Brain microvascular endothelial cell (primary cell): ENCODE results near the gene PIPOX.

Experiments used
- DNase-seq: peaks from one replicate; pipeline ENCODE4 v3.0.0-alpha.2; 2020
- H3K27ac ChIP-seq: fragments of 250-450 bp; sonication (Bioruptor Pico); 2 replicates; pipeline ENCODE4 v1.5.1; 2020; ENCODE audit warnings: mild to moderate bottlenecking, moderate library complexity
- H3K27me3 ChIP-seq: fragments of 250-450 bp; sonication (Bioruptor Pico); replicated peaks from 2 replicates; pipeline ENCODE4 v1.5.1; 2020; ENCODE audit warnings: mild to moderate bottlenecking
- H3K36me3 ChIP-seq: fragments of 250-450 bp; sonication (Bioruptor Pico); replicated peaks from 2 replicates; pipeline ENCODE4 v1.5.1; 2020; ENCODE audit warnings: mild to moderate bottlenecking
- H3K4me3 ChIP-seq: 2 replicates; pipeline ENCODE4 v1.5.1; 2011; ENCODE audit warnings: low read depth, mild to moderate bottlenecking, control low read depth, low read length, moderate library complexity
- CTCF ChIP-seq: IDR thresholded peaks from 2 replicates; pipeline ENCODE4 v1.5.1; 2011; ENCODE audit warnings: low read depth, mild to moderate bottlenecking, moderate library complexity, low read length, control low read depth, inconsistent platforms; ENCODE audit errors: missing control alignments
- in situ Hi-C: cut with HindIII; loops from 2 replicates; pipeline ENCODE4 v1.10.0; 2017; ENCODE audit warnings: low sequenced_read_pairs, low pct_ligation_motif_present

The PIPOX gene

GRCh38 chr17:29051194-29051593 is 8.3 kb downstream of the PIPOX start:
- Histone ChIP-seq H3K27ac (no peak overlapping the region), H3K27me3 (peaks cover 13% of the 10 kb centered on the region), H3K36me3 (no peaks in the 10 kb centered on the region), H3K4me3 (no peak overlapping the region)
- in situ Hi-C loops, result no loop called here
- DNase-seq, result no peak
- TF ChIP-seq CTCF, result no peak

- Histone ChIP-seq H3K4me3 (no peak overlapping the region), H3K27ac (no peak overlapping the region), H3K36me3 (no peaks in the 10 kb centered on the region), H3K27me3 (peaks cover 11% of the 10 kb centered on the region)
- in situ Hi-C loops, result no loop called here
- TF ChIP-seq CTCF, result no peak
- no peak for DNase-seq
Measured at GRCh38 chr17:29051731-29052130, 8.8 kb downstream of the PIPOX start.

- H3K27ac ChIP-seq, result no peak overlapping the region
- H3K36me3 ChIP-seq, result no peaks in the 10 kb centered on the region
- no peak for DNase-seq
- peaks cover 5% of the 10 kb centered on the region for H3K27me3 ChIP-seq
- H3K4me3 ChIP-seq, result no peak overlapping the region
- no peak for TF ChIP-seq CTCF
- in situ Hi-C loops, result no loop called here
Measured at GRCh38 chr17:29054835-29055234, 11.9 kb downstream of the PIPOX start.

DNA sequence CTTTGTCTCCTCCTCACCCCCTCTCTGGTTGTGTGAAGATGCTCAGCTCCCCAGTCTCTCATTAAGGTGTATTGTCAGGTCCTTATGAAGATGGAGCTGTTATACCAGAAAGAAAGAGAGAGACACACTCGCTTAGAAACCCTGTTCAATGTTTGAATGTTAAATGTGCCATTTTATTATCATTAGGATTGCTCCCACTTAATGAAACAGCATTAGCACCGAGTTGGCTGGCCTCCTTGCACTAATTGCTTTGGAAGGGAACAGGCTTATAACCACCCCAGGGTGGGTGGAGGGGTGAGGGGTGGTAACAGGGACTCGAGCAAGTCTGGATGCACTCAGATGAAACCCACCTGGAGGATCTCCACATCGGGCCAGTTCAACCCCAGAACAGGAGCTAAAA is 14.4 kb downstream of the PIPOX start:
- Histone ChIP-seq H3K27me3 (peaks cover 4% of the 10 kb centered on the region), H3K4me3 (no peak overlapping the region), H3K27ac (no peak overlapping the region), H3K36me3 (no peaks in the 10 kb centered on the region)
- in situ Hi-C loops, result no loop called here
- no peak for TF ChIP-seq CTCF
- DNase-seq, result no peak

DNA sequence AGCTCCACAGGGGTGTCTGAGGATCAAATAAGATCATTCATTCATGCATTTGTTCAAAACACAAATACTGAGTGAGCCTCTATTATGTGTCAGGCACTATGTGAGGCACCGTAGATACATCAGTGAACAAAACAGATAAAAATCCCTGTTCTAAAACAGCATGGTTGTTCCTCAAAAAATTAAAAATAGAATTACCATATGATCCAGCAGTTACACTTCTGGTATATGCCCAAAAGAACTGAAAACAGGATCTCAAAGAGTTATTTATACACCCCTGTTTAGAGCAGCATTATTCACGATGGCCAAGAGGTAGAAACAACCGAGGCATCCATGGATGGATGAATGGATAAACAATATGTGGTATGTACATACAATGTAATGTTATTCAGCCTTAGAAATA is 15.4 kb downstream of the PIPOX start:
- no peak for DNase-seq
- H3K36me3 ChIP-seq, result no peaks in the 10 kb centered on the region
- TF ChIP-seq CTCF, result no peak
- H3K27ac ChIP-seq, result no peak overlapping the region
- H3K4me3 ChIP-seq, result no peak overlapping the region
- peaks cover 4% of the 10 kb centered on the region for H3K27me3 ChIP-seq
- in situ Hi-C loops, result no loop called here

- in situ Hi-C loops, result no loop called here
- no peak overlapping the region for H3K27ac ChIP-seq
- peaks cover 4% of the 10 kb centered on the region for H3K27me3 ChIP-seq
- no peaks in the 10 kb centered on the region for H3K36me3 ChIP-seq
- TF ChIP-seq CTCF, result no peak
- DNase-seq, result peak; percentile 16
- H3K4me3 ChIP-seq, result no peak overlapping the region
Measured at GRCh38 chr17:29059281-29059680, 16.3 kb downstream of the PIPOX start.
